ENCODE measurements around the gene B4GALT7. TPM values are rescaled to one million over a fixed set of nuclear protein-coding genes. Genes with fewer than 3 reads are reported as not detected.

B4GALT7 gene
- total RNA-seq, 1 experiment from 2014 or later, result 26.3 TPM

DNA sequence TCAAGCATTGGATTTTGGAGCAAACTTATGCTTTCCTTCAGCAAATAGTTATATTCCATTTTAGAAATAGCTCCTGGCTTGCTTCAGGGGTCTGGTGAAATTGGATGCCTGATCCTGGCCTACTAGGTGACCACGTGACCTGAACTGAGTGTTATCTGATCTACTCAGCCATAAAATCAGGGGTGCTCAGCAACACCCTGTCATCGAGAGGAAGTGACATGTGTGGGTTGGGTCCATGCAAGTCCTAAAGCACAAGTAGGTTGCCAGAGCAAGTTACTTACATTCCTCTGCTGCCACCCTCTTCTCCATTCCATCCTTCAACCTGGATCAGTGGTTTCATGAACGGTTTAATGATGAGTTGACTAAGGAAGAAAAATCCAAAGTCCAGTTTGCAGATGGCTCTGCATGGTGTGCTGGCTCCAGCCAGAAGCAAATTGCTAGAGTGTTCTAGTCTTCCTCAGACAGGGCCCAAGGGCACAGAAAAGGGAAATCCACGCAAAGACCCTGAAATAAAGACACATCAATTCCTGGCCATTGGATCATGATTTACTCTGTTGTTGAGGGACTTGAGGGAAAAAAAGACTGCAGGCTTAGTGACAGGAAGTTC is 42.8 kb upstream of the B4GALT7 start:
- no peak overlapping the region for H3K4me3 Mint-ChIP-seq
- Histone ChIP-seq H3K27ac (ENCODE audit: insufficient read length, low read depth, low read length) (no peak overlapping the region), H2AFZ (ENCODE audit: low read length) (no peak overlapping the region)

More for the DNA sequence above, 42.8 kb upstream of the B4GALT7 start:
- no peak overlapping the region for H3K4ac ChIP-seq (ENCODE audit: low read depth, low read length)
- DNase-seq, result no peak
- no peaks in the 10 kb centered on the region for H3K27me3 ChIP-seq (ENCODE audit: insufficient read depth, low read length)
- peaks cover 9% of the 10 kb centered on the region; the same call in 1 of the 2 replicates for H3K79me2 ChIP-seq (ENCODE audit: insufficient read depth, low read length)
- no peak overlapping the region for H2BK12ac ChIP-seq (ENCODE audit: insufficient read length, low read depth, low read length)
- H2BK15ac ChIP-seq (ENCODE audit: low read depth, low read length), result no peak overlapping the region
- H3K18ac ChIP-seq (ENCODE audit: insufficient read length, low read depth, low read length), result no peak overlapping the region
- Mint-ChIP-seq H3K27ac (no peak overlapping the region), H3K36me3 (ENCODE audit: insufficient read depth in 1 of 3, low read depth in 3 of 3) (peaks cover 14 to 23% (median 18%) of the 10 kb centered on the region in 3 experiments), H3K9me3 (peaks cover 19 to 21% of the 10 kb centered on the region in 2 experiments), H3K27me3 (ENCODE audit: low read depth) (peaks cover 12% of the 10 kb centered on the region), H3K4me1 (peaks cover 33 to 35% of the 10 kb centered on the region in 2 experiments)
- no peak overlapping the region for H3K56ac ChIP-seq (ENCODE audit: insufficient read length, low read depth, low read length)
- H2BK20ac ChIP-seq (ENCODE audit: low read depth, low read length, poor library complexity, severe bottlenecking), result no peak overlapping the region
- no peak overlapping the region for H2BK5ac ChIP-seq (ENCODE audit: insufficient read length, low read length)
- peaks cover 14% of the 10 kb centered on the region for H3K79me1 ChIP-seq (ENCODE audit: insufficient read depth, low read depth, low read length, poor library complexity, severe bottlenecking)
- peaks cover 15% of the 10 kb centered on the region for H3K23me2 ChIP-seq (ENCODE audit: insufficient read length, low read depth, low read length, poor library complexity, severe bottlenecking)
- no peak overlapping the region for H3K4me2 ChIP-seq (ENCODE audit: insufficient read depth, insufficient read length, low read length)
- TF ChIP-seq, protein P1, sequence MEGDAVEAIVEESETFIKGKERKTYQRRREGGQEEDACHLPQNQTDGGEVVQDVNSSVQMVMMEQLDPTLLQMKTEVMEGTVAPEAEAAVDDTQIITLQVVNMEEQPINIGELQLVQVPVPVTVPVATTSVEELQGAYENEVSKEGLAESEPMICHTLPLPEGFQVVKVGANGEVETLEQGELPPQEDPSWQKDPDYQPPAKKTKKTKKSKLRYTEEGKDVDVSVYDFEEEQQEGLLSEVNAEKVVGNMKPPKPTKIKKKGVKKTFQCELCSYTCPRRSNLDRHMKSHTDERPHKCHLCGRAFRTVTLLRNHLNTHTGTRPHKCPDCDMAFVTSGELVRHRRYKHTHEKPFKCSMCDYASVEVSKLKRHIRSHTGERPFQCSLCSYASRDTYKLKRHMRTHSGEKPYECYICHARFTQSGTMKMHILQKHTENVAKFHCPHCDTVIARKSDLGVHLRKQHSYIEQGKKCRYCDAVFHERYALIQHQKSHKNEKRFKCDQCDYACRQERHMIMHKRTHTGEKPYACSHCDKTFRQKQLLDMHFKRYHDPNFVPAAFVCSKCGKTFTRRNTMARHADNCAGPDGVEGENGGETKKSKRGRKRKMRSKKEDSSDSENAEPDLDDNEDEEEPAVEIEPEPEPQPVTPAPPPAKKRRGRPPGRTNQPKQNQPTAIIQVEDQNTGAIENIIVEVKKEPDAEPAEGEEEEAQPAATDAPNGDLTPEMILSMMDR (conservative IDR thresholded peaks at IDR 0.05), result no peak
- no peak overlapping the region for H4K8ac ChIP-seq (replicated peaks; ENCODE audit: insufficient read length, low read depth, low read length)
- H4K91ac ChIP-seq (ENCODE audit: insufficient read length, low read depth, low read length), result no peak overlapping the region
- H2BK120ac ChIP-seq (ENCODE audit: low read depth, low read length, poor library complexity, severe bottlenecking), result no peak overlapping the region
- H3K9ac ChIP-seq (ENCODE audit: extremely low read depth, insufficient read length, low read length), result no peak overlapping the region
- peaks cover 5% of the 10 kb centered on the region; the same call in 1 of the 2 replicates for H3K4me1 ChIP-seq (ENCODE audit: insufficient read depth, low read length)
- H4K20me1 ChIP-seq (ENCODE audit: control insufficient read depth, insufficient read depth, insufficient read length), result no peaks in the 10 kb centered on the region
- H3K14ac ChIP-seq (ENCODE audit: insufficient read depth, low read length), result no peak overlapping the region
- no peaks in the 10 kb centered on the region for H3K9me3 ChIP-seq (ENCODE audit: control insufficient read depth, low read depth, low read length)
- no peak overlapping the region for H4K5ac ChIP-seq (ENCODE audit: insufficient read length, low read depth, low read length)
- WGBS (ENCODE audit: extremely low coverage, insufficient read length, low lambda C conversion rate), result no CpG with 5 or more reads among the region's 4 CpGs
- H3T11ph ChIP-seq (ENCODE audit: low read length), result no peak overlapping the region
- no peak overlapping the region for H2AK5ac ChIP-seq (ENCODE audit: insufficient read length, low read length)
- no peak overlapping the region for H3K23ac ChIP-seq (ENCODE audit: insufficient read length, low read depth, low read length)
